ENCODE measurements around the gene TRIM49B. TPM values are rescaled to one million over a fixed set of nuclear protein-coding genes. Genes with fewer than 3 reads are reported as not detected.
"Not testable (repeated sequence)": the region's sequence is repeated elsewhere in the genome, so short reads cannot be mapped to it uniquely, and the experiment has no call there.

The TRIM49B gene
- total RNA-seq, result not detected
- not detected for polyA plus RNA-seq
- long read RNA-seq, donor 1, result 0 reads
- long read RNA-seq, donor 2, result 0 reads
- long read RNA-seq, donor 3, result 0 reads

- H3K9me3 ChIP-seq; H3K36me3 ChIP-seq; H3K27ac ChIP-seq; H3K4me1 ChIP-seq (ENCODE audit: insufficient read depth); H3K27me3 ChIP-seq; intact Hi-C loops (cut with DNase I); H3K4me3 ChIP-seq; DNase-seq: not testable (repeated sequence)
- 8 to 51% (median 8%) methylated on average over 2 of the region's 2 CpGs for WGBS, 3 donors
Measured at GRCh38 chr11:49028523-49028922, at the start of gene TRIM49B. Gene TRIM49B, plus strand, starts transcription at chr11:49028823. Its CDS starts 2,777 bp downstream, at chr11:49031600.

GRCh38 chr11:48983785-48984184 lies 44.8 kb upstream of the TRIM49B start, which contains the start of gene TRIM51G:
Gene TRIM51G, minus strand, starts transcription at chr11:48983885. Its CDS starts 2,190 bp downstream, at chr11:48981695.
- DNase-seq; H3K27me3 ChIP-seq; intact Hi-C loops (cut with DNase I); H3K4me3 ChIP-seq; H3K4me1 ChIP-seq (ENCODE audit: insufficient read depth); H3K27ac ChIP-seq; H3K36me3 ChIP-seq; H3K9me3 ChIP-seq: not testable (repeated sequence)

GRCh38 chr11:49048229-49048628 lies 19.6 kb downstream of the TRIM49B start:
- H3K4me3 ChIP-seq; H3K9me3 ChIP-seq; intact Hi-C loops (cut with DNase I); DNase-seq; H3K27me3 ChIP-seq; H3K36me3 ChIP-seq; H3K27ac ChIP-seq; H3K4me1 ChIP-seq (ENCODE audit: insufficient read depth): not testable (repeated sequence)
- whole genome bisulfite sequencing, 3 donors, result 42 to 63% (median 45%) methylated on average over 20 to 27 of the region's 28 CpGs

- 52 to 73% (median 67%) methylated on average over 31 to 38 of the region's 38 CpGs for WGBS, 3 donors
- H3K27me3 ChIP-seq; H3K4me1 ChIP-seq (ENCODE audit: insufficient read depth); DNase-seq; H3K9me3 ChIP-seq; H3K27ac ChIP-seq; H3K4me3 ChIP-seq; H3K36me3 ChIP-seq; intact Hi-C loops (cut with DNase I): not testable (repeated sequence)
Measured at GRCh38 chr11:49049821-49050220, 21.2 kb downstream of the TRIM49B start.

GRCh38 chr11:49059012-49059411 lies 30.4 kb downstream of the TRIM49B start, which contains the start of gene TRIM64C:
Gene TRIM64C, minus strand, starts transcription at chr11:49059112. Its CDS starts 0 bp downstream, at chr11:49059112.
- H3K27ac ChIP-seq; H3K9me3 ChIP-seq; H3K4me1 ChIP-seq (ENCODE audit: insufficient read depth); H3K27me3 ChIP-seq; intact Hi-C loops (cut with DNase I); DNase-seq; H3K36me3 ChIP-seq; H3K4me3 ChIP-seq: not testable (repeated sequence)
- 79 to 81% (median 79%) methylated on average over 5 of the region's 5 CpGs for WGBS, 3 donors

GRCh38 chr11:49069897-49070296 lies 41.3 kb downstream of the TRIM49B start:
- intact Hi-C loops (cut with DNase I); H3K27me3 ChIP-seq; H3K4me1 ChIP-seq (ENCODE audit: insufficient read depth); DNase-seq; H3K36me3 ChIP-seq; H3K4me3 ChIP-seq; H3K9me3 ChIP-seq; H3K27ac ChIP-seq: not testable (repeated sequence)
- 61 to 71% (median 61%) methylated on average over 5 of the region's 5 CpGs for WGBS, 3 donors

Small RNAs within 50 kb of the gene (small RNA-seq; reads per million reads assigned to genes)
- not detected for gene AC084851.1

Other genes starting within 250 kb of the TRIM49B start
- gene TRIM51G, start 44.9 kb upstream of the TRIM49B start, total RNA-seq, result not detected
- not detected for gene TRIM51G, start 44.9 kb upstream of the TRIM49B start, polyA plus RNA-seq
- gene TRIM64C, start 30.3 kb downstream of the TRIM49B start, total RNA-seq, result not detected
- not detected for gene TRIM64C, start 30.3 kb downstream of the TRIM49B start, polyA plus RNA-seq
- gene FOLH1, start 179.8 kb downstream of the TRIM49B start, total RNA-seq, result 1 to 10 TPM in 3 of 7 donors, under 1 TPM in 3, not detected in 1; 0.69 to 2.4 (median 1.0) TPM
- gene FOLH1, start 179.8 kb downstream of the TRIM49B start, polyA plus RNA-seq, result 1 to 10 TPM; 1.2 to 5.0 TPM